DOHH2 (cell line): ENCODE results near the gene SPACA6.

Experiments
- H3F3A ChIP-seq: fragments of 200-600 bp; sonication (generic), shearing (Covaris generic); 2 replicates; pipeline ENCODE4 v1.6.0; 2016; ENCODE audit warnings: antibody characterized with exemption, mild to moderate bottlenecking; ENCODE audit not compliant: control insufficient read depth, insufficient read depth
- H3K27ac ChIP-seq: fragments of 200-600 bp; sonication (generic); 2 replicates; pipeline ENCODE4 v1.5.1; 2014; ENCODE audit warnings: low read depth, mild to moderate bottlenecking, low read length, moderate library complexity
- H3K27me3 ChIP-seq: fragments of 200-600 bp; sonication (generic); 2 replicates; pipeline ENCODE4 v1.6.1; 2014; ENCODE audit warnings: mild to moderate bottlenecking, low read length, mixed read lengths; ENCODE audit not compliant: control insufficient read depth
- H3K36me3 ChIP-seq: fragments of 200-600 bp; sonication (generic); 2 replicates; pipeline ENCODE4 v1.6.1; 2014; ENCODE audit warnings: mild to moderate bottlenecking, low read length, moderate library complexity, mixed read lengths; ENCODE audit not compliant: control insufficient read depth
- H3K4me1 ChIP-seq: fragments of 200-600 bp; sonication (generic); 2 replicates; pipeline ENCODE4 v1.6.1; 2014; ENCODE audit warnings: mild to moderate bottlenecking, low read length, mixed read lengths; ENCODE audit not compliant: control insufficient read depth
- H3K4me2 ChIP-seq: fragments of 200-600 bp; sonication (generic); 2 replicates; pipeline ENCODE4 v1.6.0; 2014; ENCODE audit warnings: mild to moderate bottlenecking, low read length, moderate library complexity
- H3K4me3 ChIP-seq: fragments of 200-600 bp; sonication (generic); 2 replicates; pipeline ENCODE4 v1.5.1; 2014; ENCODE audit warnings: mild to moderate bottlenecking, low read length, mixed read lengths
- H3K79me2 ChIP-seq: fragments of 200-600 bp; sonication (generic); 2 replicates; pipeline ENCODE4 v1.6.1; 2014; ENCODE audit warnings: mild to moderate bottlenecking, low read length, mixed read lengths; ENCODE audit not compliant: control insufficient read depth
- H3K9me2 ChIP-seq: fragments of 200-600 bp; sonication (generic); replicated peaks from 2 replicates; pipeline ENCODE4 v1.6.1; 2014; ENCODE audit warnings: mild to moderate bottlenecking, low read length, mixed read lengths; ENCODE audit not compliant: control insufficient read depth
- H3K9me3 ChIP-seq: fragments of 200-600 bp; sonication (generic); 2 replicates; pipeline ENCODE4 v1.6.1; 2014; ENCODE audit warnings: antibody characterized with exemption, low read length, mixed read lengths; ENCODE audit not compliant: control insufficient read depth, insufficient read depth
- H4K20me1 ChIP-seq: fragments of 200-600 bp; sonication (generic); 2 replicates; pipeline ENCODE4 v1.6.0; 2014; ENCODE audit warnings: low read depth, mild to moderate bottlenecking, antibody characterized with exemption, low read length, moderate library complexity; ENCODE audit not compliant: control insufficient read depth, insufficient read depth
- EZH2phosphoT487 ChIP-seq: fragments of 200-600 bp; sonication (generic); IDR thresholded peaks from 2 replicates; pipeline ENCODE4 v1.6.1; 2017; ENCODE audit warnings: borderline replicate concordance, mild to moderate bottlenecking, antibody characterized with exemption, low read length, moderate library complexity, mixed read lengths
- TF ChIP-seq, protein P1 (sequence below): fragments of 200-600 bp; sonication (generic); IDR thresholded peaks from one replicate; pipeline ENCODE4 v1.5.1; 2014; ENCODE audit warnings: antibody characterized with exemption, mild to moderate bottlenecking, low read depth, low read length; ENCODE audit not compliant: poor library complexity, severe bottlenecking

Gene SPACA6

DNA sequence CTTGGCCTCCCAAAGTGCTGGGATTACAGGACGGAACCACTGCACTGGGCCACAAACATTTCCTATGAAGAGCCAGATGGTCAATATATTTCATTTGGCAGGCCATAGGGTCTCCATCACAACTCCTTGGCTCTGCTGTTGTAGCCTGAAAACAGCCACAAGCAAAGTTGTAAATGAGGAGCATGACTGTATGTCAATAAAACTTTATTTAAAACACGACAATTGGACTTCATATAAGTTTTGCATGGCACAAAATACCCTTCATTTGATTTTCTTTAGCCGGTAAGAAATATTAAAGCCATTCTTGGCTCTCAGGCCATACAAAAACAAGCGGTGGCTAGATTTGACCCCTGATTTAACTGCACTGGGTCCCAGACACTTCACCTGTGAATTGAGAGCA lies 61.6 kb downstream of the SPACA6 start:
- Histone ChIP-seq H3K4me1 (peaks cover 7% of the 10 kb centered on the region), H3K79me2 (no peaks in the 10 kb centered on the region), H3K4me2 (no peak overlapping the region), H3K9me2 (no peaks in the 10 kb centered on the region), H3F3A (no peaks in the 10 kb centered on the region), H3K27ac (no peak overlapping the region), H3K4me3 (no peak overlapping the region), H3K9me3 (peaks cover 3% of the 10 kb centered on the region; the same call in 1 of the 2 replicates), H3K27me3 (no peaks in the 10 kb centered on the region), H4K20me1 (no peaks in the 10 kb centered on the region), H3K36me3 (no peaks in the 10 kb centered on the region)
- TF ChIP-seq, protein P1, sequence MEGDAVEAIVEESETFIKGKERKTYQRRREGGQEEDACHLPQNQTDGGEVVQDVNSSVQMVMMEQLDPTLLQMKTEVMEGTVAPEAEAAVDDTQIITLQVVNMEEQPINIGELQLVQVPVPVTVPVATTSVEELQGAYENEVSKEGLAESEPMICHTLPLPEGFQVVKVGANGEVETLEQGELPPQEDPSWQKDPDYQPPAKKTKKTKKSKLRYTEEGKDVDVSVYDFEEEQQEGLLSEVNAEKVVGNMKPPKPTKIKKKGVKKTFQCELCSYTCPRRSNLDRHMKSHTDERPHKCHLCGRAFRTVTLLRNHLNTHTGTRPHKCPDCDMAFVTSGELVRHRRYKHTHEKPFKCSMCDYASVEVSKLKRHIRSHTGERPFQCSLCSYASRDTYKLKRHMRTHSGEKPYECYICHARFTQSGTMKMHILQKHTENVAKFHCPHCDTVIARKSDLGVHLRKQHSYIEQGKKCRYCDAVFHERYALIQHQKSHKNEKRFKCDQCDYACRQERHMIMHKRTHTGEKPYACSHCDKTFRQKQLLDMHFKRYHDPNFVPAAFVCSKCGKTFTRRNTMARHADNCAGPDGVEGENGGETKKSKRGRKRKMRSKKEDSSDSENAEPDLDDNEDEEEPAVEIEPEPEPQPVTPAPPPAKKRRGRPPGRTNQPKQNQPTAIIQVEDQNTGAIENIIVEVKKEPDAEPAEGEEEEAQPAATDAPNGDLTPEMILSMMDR = no peak
- TF ChIP-seq EZH2phosphoT487 = no peak
